T-helper 17 cell (primary cell): ENCODE results near the gene CD276. TPM values are rescaled to one million over a fixed set of nuclear protein-coding genes. Genes with fewer than 3 reads are reported as not detected.
A peak's percentile ranks its signal among the peaks of the same experiment; 100 is the strongest.
"Not testable (repeated sequence)": the region's sequence is repeated elsewhere in the genome, so short reads cannot be mapped to it uniquely, and the experiment has no call there.

Experiments used
- ATAC-seq: fragments of 150-1000 bp; cut with Tn5 transposase; 2 replicates; pipeline ENCODE4 v1.10.0; 2021; ENCODE audit warnings: mild to moderate bottlenecking, moderate library complexity
- DNase-seq, 3 donors: peaks; one replicate each; pipeline versions ENCODE4 v3.0.0 to v3.0.0-alpha.2; 2020 to 2021
- H3K9me3 ChIP-seq: one replicate; pipeline ENCODE4 v1.7.0; 2013; ENCODE audit warnings: low read length, mild to moderate bottlenecking; ENCODE audit not compliant: control insufficient read depth, poor library complexity, severe bottlenecking
- H3K27ac Mint-ChIP-seq: one replicate; pipeline ENCODE4 v1.8.0; 2022; ENCODE audit warnings: mild to moderate bottlenecking, moderate library complexity, mixed read lengths
- H3K27me3 Mint-ChIP-seq: one replicate; pipeline ENCODE4 v1.8.0; 2022; ENCODE audit warnings: mixed read lengths
- H3K36me3 Mint-ChIP-seq: one replicate; pipeline ENCODE4 v1.8.0; 2022; ENCODE audit warnings: low read depth, mixed read lengths
- H3K4me1 Mint-ChIP-seq: one replicate; pipeline ENCODE4 v1.8.0; 2022; ENCODE audit warnings: mild to moderate bottlenecking, mixed read lengths
- H3K4me3 Mint-ChIP-seq: one replicate; pipeline ENCODE4 v1.8.0; 2022; ENCODE audit warnings: mild to moderate bottlenecking, moderate library complexity, mixed read lengths
- total RNA-seq, 4 donors: library from RNA in 2 of 4; stranded (reverse) in 2 of 4; gene quantifications; one replicate each; pipeline ENCODE4 v1.2.3 and lab custom pipeline; 2022 to 2026

The CD276 gene
- total RNA-seq, result not detected
- total RNA-seq (lab: John Stamatoyannopoulos, UW), result 0.08 to 0.23 reads per million in 2 donors

GRCh38 chr15:73683777-73684580 is at the start of gene CD276:
Gene CD276, plus strand, starts transcription at chr15:73684383. Its CDS starts 15,257 bp downstream, at chr15:73699640.
- H3K9me3 ChIP-seq, result no peaks in the 10 kb centered on the region
- ATAC-seq, result peak; percentile 54
- Mint-ChIP-seq H3K4me1 (peaks cover 15% of the 10 kb centered on the region), H3K27ac (peak within 1 kb of the TSS; percentile 73), H3K36me3 (peaks cover 3% of the 10 kb centered on the region), H3K4me3 (peak within 1 kb of the TSS; percentile 88), H3K27me3 (peaks cover 72% of the 10 kb centered on the region)
- DNase-seq, result no peak

- H3K36me3 Mint-ChIP-seq, result no peaks in the 10 kb centered on the region
- H3K27me3 Mint-ChIP-seq, result peaks cover 47% of the 10 kb centered on the region
- H3K27ac Mint-ChIP-seq, result no peak overlapping the region
- no peak for DNase-seq
- no peak overlapping the region for H3K4me3 Mint-ChIP-seq
- peaks cover 15% of the 10 kb centered on the region for H3K4me1 Mint-ChIP-seq
- ATAC-seq, result no peak
- peaks cover 3% of the 10 kb centered on the region for H3K9me3 ChIP-seq
Measured at GRCh38 chr15:73637527-73637926, 46.7 kb upstream of the CD276 start.

DNA sequence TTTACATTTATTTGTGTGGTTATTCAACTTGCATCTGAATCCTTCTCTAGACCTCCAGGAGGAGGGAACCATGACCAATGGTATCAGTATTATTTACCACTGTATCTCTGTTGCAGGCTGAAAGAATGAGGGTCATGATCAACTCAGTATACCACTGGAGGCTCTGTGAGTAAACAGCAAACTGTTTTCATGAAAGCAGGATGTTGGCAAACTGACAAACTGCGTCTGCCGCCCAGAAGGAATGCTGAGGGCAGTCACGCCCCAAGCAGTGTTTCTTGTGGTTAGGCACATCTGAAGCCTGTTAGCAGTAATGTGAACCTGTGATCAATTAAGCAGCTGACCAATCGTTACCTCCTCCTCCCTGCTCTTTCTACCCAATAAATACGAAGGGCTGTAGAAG is 44.7 kb upstream of the CD276 start:
- not testable (repeated sequence) for DNase-seq, H3K27ac Mint-ChIP-seq, ATAC-seq, H3K4me3 Mint-ChIP-seq, H3K4me1 Mint-ChIP-seq, H3K36me3 Mint-ChIP-seq, H3K9me3 ChIP-seq
- H3K27me3 Mint-ChIP-seq, result peaks cover 47% of the 10 kb centered on the region

DNA sequence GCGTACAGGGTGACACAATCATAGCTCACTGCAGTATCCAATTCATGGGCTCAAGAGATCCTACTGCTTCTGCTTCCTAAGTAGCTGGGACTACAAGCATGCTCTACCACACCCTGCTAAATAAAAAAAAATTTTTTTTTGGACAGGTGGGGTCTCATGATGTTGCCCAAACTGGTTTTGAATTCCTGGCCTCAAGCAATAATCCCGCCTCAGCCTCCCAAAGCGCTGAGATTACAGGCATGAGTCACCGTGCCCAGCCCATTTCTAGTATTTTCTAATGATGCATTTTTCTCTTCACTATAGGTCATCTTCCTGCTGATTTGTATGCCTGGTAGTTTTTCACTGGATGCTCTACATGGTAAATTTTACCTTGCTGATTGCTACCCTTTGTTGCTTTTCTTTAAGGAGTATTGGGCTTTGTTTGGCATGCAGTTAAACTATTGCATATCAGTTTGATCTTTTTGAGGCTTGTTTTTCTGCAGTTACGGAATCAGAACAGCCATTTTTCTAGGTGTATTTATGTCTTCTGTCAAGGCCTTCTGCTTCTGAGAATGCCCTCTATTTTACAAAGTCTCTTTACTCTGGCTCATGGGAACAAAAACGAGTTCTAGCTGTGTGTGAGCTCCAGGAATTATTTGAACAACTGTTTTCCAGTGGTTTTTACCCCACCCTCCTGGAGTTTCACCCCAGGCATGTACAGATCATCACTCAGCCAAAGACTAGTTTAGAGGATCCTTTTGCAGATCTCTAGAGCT is 36.7 kb upstream of the CD276 start:
- no peaks in the 10 kb centered on the region for H3K4me1 Mint-ChIP-seq
- no peaks in the 10 kb centered on the region for H3K9me3 ChIP-seq
- H3K27me3 Mint-ChIP-seq, result peaks cover 41% of the 10 kb centered on the region
- H3K4me3 Mint-ChIP-seq, result no peak overlapping the region
- no peaks in the 10 kb centered on the region for H3K36me3 Mint-ChIP-seq
- ATAC-seq, result no peak
- no peak for DNase-seq
- no peak overlapping the region for H3K27ac Mint-ChIP-seq

- DNase-seq (no peak), ATAC-seq (no peak)
- Mint-ChIP-seq H3K4me3 (no peak overlapping the region), H3K36me3 (no peaks in the 10 kb centered on the region), H3K4me1 (no peaks in the 10 kb centered on the region), H3K27ac (no peak overlapping the region), H3K27me3 (peaks cover 45% of the 10 kb centered on the region)
- no peaks in the 10 kb centered on the region for H3K9me3 ChIP-seq
Measured at GRCh38 chr15:73648014-73648295, 36.2 kb upstream of the CD276 start.

DNA sequence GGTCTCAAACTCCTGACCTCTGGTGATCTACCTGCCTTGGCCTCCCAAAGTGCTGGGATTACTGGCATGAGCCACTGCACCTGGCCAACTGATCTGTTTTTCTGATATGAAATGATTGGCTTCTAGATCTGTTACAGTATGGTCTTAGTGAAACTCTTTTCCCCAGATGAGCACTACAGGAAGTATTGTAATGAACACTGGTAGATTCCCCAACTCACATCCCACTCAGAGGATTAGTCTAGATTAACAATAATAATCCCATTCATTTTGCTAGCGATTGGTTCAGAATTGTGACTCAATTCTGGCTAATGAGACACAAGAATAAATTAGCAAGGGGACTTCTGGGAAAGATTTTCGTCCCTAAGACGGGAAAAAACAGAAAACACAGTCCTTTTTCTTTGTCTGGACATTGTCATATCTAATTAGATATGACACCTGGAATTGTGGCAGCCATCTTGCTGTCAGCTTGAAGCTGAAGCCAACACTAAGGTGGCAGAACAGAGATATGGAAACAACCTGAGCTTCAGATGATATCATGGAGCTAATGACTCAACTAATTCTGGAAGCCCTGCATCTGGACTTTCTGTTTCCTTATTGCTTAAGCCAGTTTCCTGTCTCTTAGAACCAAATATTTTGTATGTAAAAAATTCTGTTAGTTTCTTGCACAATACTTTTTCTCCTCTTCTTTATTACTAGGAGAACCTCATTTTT is 33.6 kb upstream of the CD276 start:
- Mint-ChIP-seq H3K27ac (no peak overlapping the region), H3K4me1 (no peaks in the 10 kb centered on the region), H3K36me3 (no peaks in the 10 kb centered on the region), H3K27me3 (peaks cover 65% of the 10 kb centered on the region), H3K4me3 (no peak overlapping the region)
- ATAC-seq, result no peak
- no peak for DNase-seq
- no peaks in the 10 kb centered on the region for H3K9me3 ChIP-seq

- Mint-ChIP-seq H3K27me3 (peaks cover 58% of the 10 kb centered on the region), H3K4me3 (no peak overlapping the region), H3K4me1 (no peaks in the 10 kb centered on the region), H3K36me3 (peaks cover 4% of the 10 kb centered on the region), H3K27ac (no peak overlapping the region)
- ATAC-seq, result no peak
- no peak for DNase-seq
- no peaks in the 10 kb centered on the region for H3K9me3 ChIP-seq
Measured at GRCh38 chr15:73654659-73655058, 29.5 kb upstream of the CD276 start.

- H3K9me3 ChIP-seq, result no peaks in the 10 kb centered on the region
- H3K4me1 Mint-ChIP-seq, result peaks cover 5% of the 10 kb centered on the region
- peaks cover 55% of the 10 kb centered on the region for H3K27me3 Mint-ChIP-seq
- peaks cover 4% of the 10 kb centered on the region for H3K36me3 Mint-ChIP-seq
- no peak for DNase-seq
- no peak overlapping the region for H3K27ac Mint-ChIP-seq
- H3K4me3 Mint-ChIP-seq, result no peak overlapping the region
- no peak for ATAC-seq
Measured at GRCh38 chr15:73655724-73656123, 28.5 kb upstream of the CD276 start.

GRCh38 chr15:73658645-73659044 is 25.5 kb upstream of the CD276 start:
- Mint-ChIP-seq H3K4me3 (no peak overlapping the region), H3K27ac (no peak overlapping the region), H3K27me3 (peaks cover 49% of the 10 kb centered on the region), H3K36me3 (peaks cover 4% of the 10 kb centered on the region), H3K4me1 (peaks cover 5% of the 10 kb centered on the region)
- no peak for ATAC-seq
- no peaks in the 10 kb centered on the region for H3K9me3 ChIP-seq
- no peak for DNase-seq

GRCh38 chr15:73660455-73660854 is 23.7 kb upstream of the CD276 start:
- H3K4me1 Mint-ChIP-seq, result peaks cover 5% of the 10 kb centered on the region
- peaks cover 38% of the 10 kb centered on the region for H3K27me3 Mint-ChIP-seq
- H3K36me3 Mint-ChIP-seq, result peaks cover 4% of the 10 kb centered on the region
- H3K4me3 Mint-ChIP-seq, result no peak overlapping the region
- ATAC-seq (no peak), DNase-seq (no peak)
- no peaks in the 10 kb centered on the region for H3K9me3 ChIP-seq
- H3K27ac Mint-ChIP-seq, result no peak overlapping the region

GRCh38 chr15:73674587-73674986 is 9.6 kb upstream of the CD276 start:
- ATAC-seq, result no peak

DNA sequence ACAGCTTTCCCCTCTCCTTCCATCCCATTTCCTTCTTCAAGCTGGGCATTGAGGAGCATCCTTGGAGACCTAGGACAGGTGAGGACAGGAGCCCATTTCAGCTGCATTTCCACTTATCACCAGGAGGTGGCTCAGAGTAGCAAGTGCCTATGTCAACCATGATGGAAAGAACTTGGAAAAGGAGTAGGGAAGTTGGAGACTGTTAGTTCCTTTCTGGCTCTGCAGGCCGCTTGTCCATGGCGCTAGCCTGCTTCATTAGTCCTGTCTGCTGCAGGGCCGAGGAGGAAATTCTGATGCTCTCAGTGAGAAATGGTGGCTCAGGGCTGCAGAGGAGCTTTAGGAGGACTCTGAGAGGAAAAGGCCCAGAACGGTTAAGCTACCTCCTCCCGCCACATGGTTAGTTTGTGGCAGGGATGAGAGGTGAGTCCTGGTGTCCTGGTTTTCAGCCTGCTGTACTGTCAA is 7.0 kb upstream of the CD276 start:
- no peaks in the 10 kb centered on the region for H3K9me3 ChIP-seq
- Mint-ChIP-seq H3K4me3 (no peak overlapping the region), H3K27ac (no peak overlapping the region), H3K27me3 (peaks cover 38% of the 10 kb centered on the region), H3K36me3 (peaks cover 10% of the 10 kb centered on the region), H3K4me1 (peaks cover 5% of the 10 kb centered on the region)
- ATAC-seq (peak; percentile 62), DNase-seq (peak in 2 of 3 donors; percentile 33 to 52)

More at GRCh38 chr15:73674587-73674986, 9.6 kb upstream of the CD276 start:
- Mint-ChIP-seq H3K27ac (no peak overlapping the region), H3K27me3 (peaks cover 41% of the 10 kb centered on the region), H3K4me3 (no peak overlapping the region), H3K4me1 (peaks cover 2% of the 10 kb centered on the region), H3K36me3 (peaks cover 11% of the 10 kb centered on the region)
- no peaks in the 10 kb centered on the region for H3K9me3 ChIP-seq
- no peak for DNase-seq

DNA sequence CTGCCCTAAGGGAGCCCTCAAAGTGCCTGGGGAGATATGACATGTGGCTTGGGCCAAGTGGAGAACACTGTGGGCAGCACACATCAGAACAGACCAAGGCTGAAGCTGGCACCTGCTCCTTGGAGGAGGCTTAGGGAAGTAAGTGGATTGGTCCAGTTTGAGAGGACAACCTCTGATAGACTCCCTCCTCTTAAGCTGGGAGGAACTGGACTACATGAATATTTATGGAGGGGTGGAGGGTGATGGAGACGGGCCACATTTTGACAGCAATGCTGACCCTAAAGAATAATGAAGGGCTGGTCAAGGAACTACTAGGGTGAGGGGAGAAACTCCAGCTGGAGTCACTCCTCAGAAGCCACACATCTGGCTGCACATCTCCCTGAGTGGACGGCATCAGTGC is 6.5 kb upstream of the CD276 start:
- ATAC-seq, result no peak
- H3K9me3 ChIP-seq, result no peaks in the 10 kb centered on the region
- peaks cover 10% of the 10 kb centered on the region for H3K36me3 Mint-ChIP-seq
- H3K27ac Mint-ChIP-seq, result no peak overlapping the region
- DNase-seq, result no peak
- H3K27me3 Mint-ChIP-seq, result peaks cover 43% of the 10 kb centered on the region
- H3K4me1 Mint-ChIP-seq, result peaks cover 5% of the 10 kb centered on the region
- H3K4me3 Mint-ChIP-seq, result no peak overlapping the region
